ENCODE measurements around the gene PAGE2B.
"Not testable (repeated sequence)": the region's sequence is repeated elsewhere in the genome, so short reads cannot be mapped to it uniquely, and the experiment has no call there.

The PAGE2B gene

DNA sequence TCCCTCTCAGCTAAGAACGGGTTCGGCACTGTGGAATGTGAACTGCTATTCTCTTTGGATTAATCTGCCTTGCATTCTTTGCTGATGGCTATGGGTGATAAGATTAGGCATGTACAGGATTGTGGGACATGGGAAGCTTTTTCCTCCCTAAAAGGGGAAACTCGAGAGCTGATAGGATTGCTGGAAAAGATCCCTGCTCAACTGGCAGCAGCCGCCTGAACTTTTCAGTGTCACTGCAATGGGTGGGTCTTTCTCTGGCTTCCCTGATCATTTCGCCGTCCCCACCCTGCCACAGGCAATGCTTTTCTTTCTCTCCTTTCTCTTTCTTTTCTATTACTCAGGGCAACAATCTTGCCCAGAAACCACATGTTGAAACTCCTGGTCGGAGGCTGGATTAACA, 34.5 kb downstream of the PAGE2B start:
- DNase-seq (ENCODE audit: low read depth, low spot score) = no peak

DNA sequence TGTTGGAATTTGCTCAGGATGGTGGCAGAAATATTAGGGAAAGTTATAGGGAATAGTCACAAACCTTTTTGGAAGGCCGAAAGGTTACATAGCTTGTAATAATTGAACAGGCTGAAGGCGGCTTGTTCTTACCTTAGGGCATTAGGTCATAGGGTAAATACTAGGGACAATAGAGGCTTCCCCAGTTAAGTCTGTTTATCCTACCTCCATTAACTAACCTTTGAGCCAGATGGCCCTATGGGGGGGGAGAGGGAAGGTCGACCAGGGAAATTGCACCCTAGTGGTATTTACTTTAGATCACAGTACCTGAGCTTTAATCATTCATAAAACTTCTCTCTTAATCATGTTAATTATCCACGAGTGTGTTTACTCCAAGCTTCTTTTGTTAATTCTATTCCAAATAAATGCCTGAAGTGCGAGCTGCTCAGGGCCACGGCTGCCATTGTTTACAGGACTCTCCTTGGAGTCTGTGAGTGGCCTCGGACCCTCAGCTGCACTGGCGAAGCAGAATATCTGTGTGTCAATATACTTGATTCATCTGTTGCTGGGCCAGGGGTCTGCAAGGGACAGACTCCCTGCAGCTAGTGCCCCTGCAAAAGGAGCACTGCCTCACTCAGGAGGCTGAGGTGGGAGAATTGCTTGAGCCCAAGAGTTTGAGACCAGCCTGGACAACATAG, 36.9 kb downstream of the PAGE2B start:
- no peak for DNase-seq (ENCODE audit: low read depth, low spot score)

- not testable (repeated sequence) for DNase-seq (ENCODE audit: low read depth, low spot score)
Observed at GRCh38 chrX:55116589-55116988, 41.8 kb downstream of the PAGE2B start.

- no peak for DNase-seq (ENCODE audit: low read depth, low spot score)
Observed at GRCh38 chrX:55118574-55118973, 43.7 kb downstream of the PAGE2B start.

DNA sequence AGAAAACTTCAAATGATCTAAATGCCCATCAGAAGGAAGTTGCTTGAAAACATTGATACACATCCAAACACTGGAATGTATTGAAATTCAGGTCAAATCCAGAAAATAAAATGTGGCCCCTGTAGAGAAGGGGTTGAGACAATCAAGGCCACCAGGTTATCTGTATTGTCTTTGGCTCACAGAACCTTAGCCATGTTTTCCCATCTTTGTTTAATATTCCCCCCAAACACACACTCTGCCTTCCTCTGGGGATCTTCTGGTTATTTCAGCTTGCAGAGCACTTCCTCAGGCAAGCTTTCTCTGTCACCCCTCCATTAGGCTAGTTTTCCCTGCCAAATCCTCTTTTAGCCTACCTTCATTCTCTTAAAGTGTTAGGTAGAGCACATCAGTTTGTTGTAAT, 44.4 kb downstream of the PAGE2B start:
- DNase-seq (ENCODE audit: low read depth, low spot score) = no peak

- DNase-seq (ENCODE audit: low read depth, low spot score) = no peak
Observed at GRCh38 chrX:55119712-55120111, 44.9 kb downstream of the PAGE2B start.

- DNase-seq (ENCODE audit: low read depth, low spot score) = no peak
Observed at GRCh38 chrX:55120761-55121358, 46.0 kb downstream of the PAGE2B start.

GRCh38 chrX:55123900-55124299, 49.1 kb downstream of the PAGE2B start:
- DNase-seq (ENCODE audit: low read depth, low spot score) = no peak

DNA sequence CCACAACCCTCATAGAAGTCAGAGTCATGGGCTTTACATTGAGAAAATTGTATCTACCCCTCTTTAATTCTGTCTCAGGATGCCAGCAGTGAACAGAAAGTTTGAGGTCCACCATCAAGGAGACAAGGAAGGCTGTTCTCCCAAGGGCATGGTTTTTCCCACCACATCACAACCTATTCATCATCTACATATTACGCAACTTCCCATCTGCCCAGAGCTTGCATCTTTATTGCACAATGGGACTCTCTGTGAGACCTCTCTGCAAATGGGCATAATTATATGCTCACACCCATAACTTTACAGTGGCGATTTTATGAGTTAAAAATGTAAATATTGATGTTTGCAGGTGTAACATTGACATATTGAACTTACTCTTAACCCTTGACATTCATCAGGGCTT, 52.9 kb downstream of the PAGE2B start:
- no peak for DNase-seq (ENCODE audit: low read depth, low spot score)
